ENCODE results near the gene ARFRP1. TPM values are rescaled to one million over a fixed set of nuclear protein-coding genes. Genes with fewer than 3 reads are reported as not detected.

The ARFRP1 gene
- total and polyA plus RNA-seq, 2 of the 13 experiments (the other 11 are each of a cell fraction or from before 2014, with no cell fraction given): 32.0 to 51.1 TPM

DNA sequence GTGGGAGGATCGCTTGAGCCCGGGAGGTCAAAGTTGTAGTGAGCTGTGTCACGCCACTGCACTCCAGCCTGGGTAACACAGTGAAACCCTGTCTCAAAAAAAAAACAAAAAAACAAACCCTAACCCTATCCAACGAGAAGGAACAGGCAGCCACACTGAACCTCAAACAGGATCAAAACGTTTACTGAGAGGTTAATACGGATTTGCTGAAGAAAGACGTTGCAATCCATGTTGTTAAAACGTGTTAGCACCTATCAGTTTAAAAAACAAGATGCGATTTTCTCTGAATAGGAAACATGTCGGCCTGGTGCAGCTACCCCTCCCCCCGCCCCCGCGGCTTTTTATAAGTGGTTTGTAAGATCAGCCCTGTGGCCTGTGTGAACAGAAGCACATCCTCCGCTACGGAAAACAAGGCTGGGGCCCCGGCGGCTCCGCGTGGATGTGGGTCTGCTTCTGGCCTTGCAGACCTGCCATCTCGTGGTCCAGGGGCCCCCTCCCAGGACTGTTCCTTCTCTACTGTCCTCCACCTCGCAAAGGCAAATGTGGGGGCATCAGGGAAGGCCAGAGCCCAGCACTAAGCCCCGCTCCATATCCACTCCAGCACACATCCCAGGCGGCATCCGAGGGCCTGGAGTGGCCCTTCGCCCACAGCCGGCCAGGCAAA is 43.2 kb upstream of the ARFRP1 start (continued):
- TF ChIP-seq, protein P1, sequence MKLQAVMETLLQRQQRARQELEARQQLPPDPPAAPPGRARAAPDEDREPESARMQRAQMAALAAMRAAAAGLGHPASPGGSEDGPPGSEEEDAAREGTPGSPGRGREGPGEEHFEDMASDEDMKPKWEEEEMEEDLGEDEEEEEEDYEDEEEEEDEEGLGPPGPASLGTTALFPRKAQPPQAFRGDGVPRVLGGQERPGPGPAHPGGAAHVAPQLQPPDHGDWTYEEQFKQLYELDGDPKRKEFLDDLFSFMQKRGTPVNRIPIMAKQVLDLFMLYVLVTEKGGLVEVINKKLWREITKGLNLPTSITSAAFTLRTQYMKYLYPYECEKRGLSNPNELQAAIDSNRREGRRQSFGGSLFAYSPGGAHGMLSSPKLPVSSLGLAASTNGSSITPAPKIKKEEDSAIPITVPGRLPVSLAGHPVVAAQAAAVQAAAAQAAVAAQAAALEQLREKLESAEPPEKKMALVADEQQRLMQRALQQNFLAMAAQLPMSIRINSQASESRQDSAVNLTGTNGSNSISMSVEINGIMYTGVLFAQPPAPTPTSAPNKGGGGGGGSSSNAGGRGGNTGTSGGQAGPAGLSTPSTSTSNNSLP (IDR thresholded peaks at IDR 0.05; ENCODE audit: low read depth, low read length): no peak
- TF ChIP-seq ZNF766 (CRISPR knock-in tag; IDR thresholded peaks at IDR 0.05; ENCODE audit: borderline replicate concordance) (no peak), ZKSCAN1 (IDR thresholded peaks at IDR 0.05; ENCODE audit: low read length) (no peak), ZNF10 (CRISPR knock-in tag; IDR thresholded peaks at IDR 0.05; ENCODE audit: borderline replicate concordance, low read depth) (no peak), ZNF850 (CRISPR knock-in tag; conservative IDR thresholded peaks at IDR 0.05) (no peak), AGO2 (optimal IDR thresholded peaks at IDR 0.05; ENCODE audit: low read depth, low read length) (peak; percentile 37), MLLT10 (CRISPR knock-in tag; IDR thresholded peaks at IDR 0.05) (no peak), TP53 (CRISPR knock-in tag; conservative IDR thresholded peaks at IDR 0.05) (no peak), ZNF550 (CRISPR knock-in tag; IDR thresholded peaks at IDR 0.05; ENCODE audit: borderline replicate concordance) (0 out of 2 replicates have a peak, but pooled peaks have one; percentile 43), DZIP1 (CRISPR knock-in tag; IDR thresholded peaks at IDR 0.05) (no peak), ZBTB38 (CRISPR knock-in tag; IDR thresholded peaks at IDR 0.05) (peak; percentile 73; the same call in 1 of the 2 replicates), MBNL3 (CRISPR knock-in tag; conservative IDR thresholded peaks at IDR 0.05) (no peak), ZHX2 (IDR thresholded peaks at IDR 0.05; ENCODE audit: low read depth) (no peak), ZHX2 (CRISPR knock-in tag; IDR thresholded peaks at IDR 0.05; ENCODE audit: borderline replicate concordance) (no peak), AKAP8 (CRISPR knock-in tag; IDR thresholded peaks at IDR 0.05) (no peak), RBM22 (optimal IDR thresholded peaks at IDR 0.05; ENCODE audit: low read length) (no peak)
